ENCODE data around the gene GBP6.

The GBP6 gene

GRCh38 chr1:89356658-89357400 lies 7.0 kb upstream of the GBP6 start:
- H3K4me3 ChIP-seq (ENCODE audit: low read depth, low read length), result no peak overlapping the region
- TF ChIP-seq CTCF (IDR thresholded peaks at IDR 0.05), result no peak
- no peaks in the 10 kb centered on the region for H3K79me2 ChIP-seq
- no peaks in the 10 kb centered on the region for H3K27me3 ChIP-seq (ENCODE audit: control insufficient read depth, insufficient read depth, low read length)
- no peaks in the 10 kb centered on the region for H3K36me3 ChIP-seq (ENCODE audit: control insufficient read depth, insufficient read depth, low read length)
- no peak overlapping the region for H3K4me2 ChIP-seq (ENCODE audit: low read length)
- H2AFZ ChIP-seq, result peak overlapping the region; percentile 46
- H3K9me3 ChIP-seq (ENCODE audit: control insufficient read depth, low read length), result no peaks in the 10 kb centered on the region
- H3K9ac ChIP-seq, result no peak overlapping the region
- H3K4me1 ChIP-seq, result peaks cover 24% of the 10 kb centered on the region
- no peak overlapping the region for H3K27ac ChIP-seq

GRCh38 chr1:89358287-89358893 lies 5.5 kb upstream of the GBP6 start:
- no peaks in the 10 kb centered on the region for H3K36me3 ChIP-seq (ENCODE audit: control insufficient read depth, insufficient read depth, low read length)
- peaks cover 33% of the 10 kb centered on the region for H3K4me1 ChIP-seq
- H3K27me3 ChIP-seq (ENCODE audit: control insufficient read depth, insufficient read depth, low read length), result no peaks in the 10 kb centered on the region
- H3K4me2 ChIP-seq (ENCODE audit: low read length), result peak overlapping the region; percentile 58
- H3K4me3 ChIP-seq (ENCODE audit: low read depth, low read length), result peak overlapping the region; percentile 6
- H3K79me2 ChIP-seq, result no peaks in the 10 kb centered on the region
- no peaks in the 10 kb centered on the region for H3K9me3 ChIP-seq (ENCODE audit: control insufficient read depth, low read length)
- peak overlapping the region; percentile 76 for H2AFZ ChIP-seq
- peak; percentile 80 for TF ChIP-seq CTCF (IDR thresholded peaks at IDR 0.05)
- peak overlapping the region; percentile 74 for H3K27ac ChIP-seq
- no peak overlapping the region for H3K9ac ChIP-seq

- no peak for TF ChIP-seq CTCF (IDR thresholded peaks at IDR 0.05)
- Histone ChIP-seq H3K27ac (no peak overlapping the region), H3K27me3 (ENCODE audit: control insufficient read depth, insufficient read depth, low read length) (no peaks in the 10 kb centered on the region), H3K36me3 (ENCODE audit: control insufficient read depth, insufficient read depth, low read length) (no peaks in the 10 kb centered on the region), H3K9me3 (ENCODE audit: control insufficient read depth, low read length) (no peaks in the 10 kb centered on the region), H3K4me1 (peaks cover 41% of the 10 kb centered on the region), H3K4me3 (ENCODE audit: low read depth, low read length) (no peak overlapping the region), H3K4me2 (ENCODE audit: low read length) (no peak overlapping the region), H2AFZ (no peak overlapping the region), H3K9ac (no peak overlapping the region), H3K79me2 (no peaks in the 10 kb centered on the region)
Observed at GRCh38 chr1:89360716-89361115, 3.1 kb upstream of the GBP6 start.

GRCh38 chr1:89361681-89362080 lies 2.2 kb upstream of the GBP6 start:
- no peaks in the 10 kb centered on the region for H3K79me2 ChIP-seq
- H3K9me3 ChIP-seq (ENCODE audit: control insufficient read depth, low read length), result no peaks in the 10 kb centered on the region
- TF ChIP-seq CTCF (IDR thresholded peaks at IDR 0.05), result no peak
- peak overlapping the region; percentile 69 for H2AFZ ChIP-seq
- peak overlapping the region; percentile 86 for H3K27ac ChIP-seq
- H3K9ac ChIP-seq, result no peak overlapping the region
- H3K4me1 ChIP-seq, result peaks cover 41% of the 10 kb centered on the region
- no peaks in the 10 kb centered on the region for H3K27me3 ChIP-seq (ENCODE audit: control insufficient read depth, insufficient read depth, low read length)
- no peak overlapping the region for H3K4me3 ChIP-seq (ENCODE audit: low read depth, low read length)
- H3K36me3 ChIP-seq (ENCODE audit: control insufficient read depth, insufficient read depth, low read length), result no peaks in the 10 kb centered on the region
- no peak overlapping the region for H3K4me2 ChIP-seq (ENCODE audit: low read length)
